ENCODE data around the gene SLC29A2. TPM values are rescaled to one million over a fixed set of nuclear protein-coding genes. Genes with fewer than 3 reads are reported as not detected.

Gene SLC29A2
- total RNA-seq, 1 experiment from 2014 or later, result 39.7 TPM

GRCh38 chr11:66340596-66341501, 30.7 kb downstream of the SLC29A2 start:
- H3K4me2 ChIP-seq (ENCODE audit: low read length), result no peak overlapping the region
- H3K36me3 ChIP-seq (ENCODE audit: control insufficient read depth in 1 of 2, insufficient read depth in 2 of 2, low read length in 2 of 2), result peaks cover 8 to 12% of the 10 kb centered on the region in 2 experiments; a peak in 3 of 4 replicates
- DNase-seq (ENCODE audit: low read depth, low spot score) (no peak), ATAC-seq (no peak)
- H4K20me1 ChIP-seq (ENCODE audit: insufficient read depth), result no peaks in the 10 kb centered on the region
- ChIA-PET CTCF (no interaction called here), POLR2A (no interaction called here), RAD21 (ENCODE audit: low non-redundant PET in 1 of 2, low total read pairs in 2 of 2, uncharacterized antibody in 2 of 2, unreplicated experiment in 2 of 2) (no interaction called here)
- H3K9me3 ChIP-seq (ENCODE audit: control insufficient read depth in 1 of 2, insufficient read depth in 1 of 2, low read depth in 1 of 2, low read length in 2 of 2), result no peaks in the 10 kb centered on the region
- no peaks in the 10 kb centered on the region for H3K27me3 ChIP-seq (ENCODE audit: insufficient read depth, low read length)
- intact Hi-C loops (cut with micrococcal nuclease), result no loop called here
- H3K4me1 ChIP-seq (ENCODE audit: control insufficient read depth in 1 of 2, insufficient read depth in 2 of 2, low read length in 2 of 2), result peaks cover 25 to 44% of the 10 kb centered on the region in 2 experiments
- no peaks in the 10 kb centered on the region for H3K9me2 ChIP-seq (ENCODE audit: insufficient read depth)
- no peak overlapping the region for H3K4me3 ChIP-seq (replicated peaks in 1 of 2; ENCODE audit: low read depth in 1 of 2, low read length in 2 of 2)
- peaks cover 26% of the 10 kb centered on the region for H3K79me2 ChIP-seq (ENCODE audit: insufficient read depth, low read length)
- no peak overlapping the region for H3K9ac ChIP-seq (ENCODE audit: low read length)
- TF ChIP-seq POLR2A (IDR thresholded peaks at IDR 0.05; ENCODE audit: borderline replicate concordance, extremely low read depth, insufficient read depth, insufficient read length) (no peak), YY1 (IDR thresholded peaks at IDR 0.05; ENCODE audit: extremely low read depth, insufficient replicate concordance, low read depth, low read length) (no peak), SRF (IDR thresholded peaks at IDR 0.05; ENCODE audit: low read depth) (no peak), EZH2 (IDR thresholded peaks at IDR 0.05) (no peak), FOSL1 (IDR thresholded peaks at IDR 0.05; ENCODE audit: low read depth) (no peak), EGR1 (IDR thresholded peaks at IDR 0.05; ENCODE audit: low read depth) (no peak), POLR2AphosphoS5 (IDR thresholded peaks at IDR 0.05; ENCODE audit: low read depth, low read length) (no peak), CEBPB (IDR thresholded peaks at IDR 0.05; ENCODE audit: low read depth) (no peak), ELF1 (IDR thresholded peaks at IDR 0.05; ENCODE audit: borderline replicate concordance, low read depth) (no peak), RAD21 (IDR thresholded peaks at IDR 0.05; ENCODE audit: low read depth) (no peak), ZNF274 (IDR thresholded peaks at IDR 0.05; ENCODE audit: low read depth, low read length) (no peak), MAX (IDR thresholded peaks at IDR 0.05) (no peak), TCF7L2 (IDR thresholded peaks at IDR 0.05; ENCODE audit: borderline replicate concordance, extremely low read depth, insufficient read depth, insufficient read length) (no peak), EZH2phosphoT487 (IDR thresholded peaks at IDR 0.05; ENCODE audit: borderline replicate concordance) (no peak), SIN3A (IDR thresholded peaks at IDR 0.05; ENCODE audit: low read depth) (no peak), REST (IDR thresholded peaks at IDR 0.05; ENCODE audit: low read depth) (no peak), CTCF (IDR thresholded peaks at IDR 0.05 in 2 of 3, conservative IDR thresholded peaks at IDR 0.05 in 1 of 3; ENCODE audit: borderline replicate concordance in 1 of 3, insufficient read depth in 1 of 3, low read depth in 2 of 3, low read length in 2 of 3) (no peak)
- no TSS peak for BruUV-seq (replicated peaks)
- no peak overlapping the region for H3K27ac ChIP-seq (ENCODE audit: low read depth, low read length)
- H2AFZ ChIP-seq (ENCODE audit: low read depth, low read length, poor library complexity, severe bottlenecking), result no peak overlapping the region

All from HCT116 (cell line).